Suprapubic skin (tissue), 3 donors: ENCODE data around the gene SLCO1A2.

Experiments
- CTCF ChIP-seq, 2 donors: fragments of 200-600 bp in 1 of 2; fragments of 450-650 bp in 1 of 2; sonication (generic) in 1 of 2; IDR thresholded peaks; one replicate each; pipeline ENCODE4 v1.5.1; 2016 to 2019; ENCODE audit warnings: antibody characterized with exemption in 2 of 2, mild to moderate bottlenecking in 1 of 2, moderate library complexity in 1 of 2
- POLR2A ChIP-seq, 2 donors: fragments of 450-650 bp; IDR thresholded peaks; one replicate each; pipeline ENCODE4 v1.6.1; 2017; ENCODE audit warnings: antibody characterized with exemption in 2 of 2, mild to moderate bottlenecking in 2 of 2, moderate library complexity in 2 of 2

GRCh38 chr12:21264232-21264631 is 70.5 kb downstream of the SLCO1A2 start:
- TF ChIP-seq CTCF (IDR thresholded peaks at IDR 0.05) (no peak), POLR2A (IDR thresholded peaks at IDR 0.05) (no peak)
